ENCODE data around the gene RLF.

Gene RLF

GRCh38 chr1:40268211-40268610, 107.0 kb downstream of the RLF start:
- no peaks in the 10 kb centered on the region for H3K9me3 ChIP-seq (replicated peaks in 1 of 2; ENCODE audit: control insufficient read depth in 2 of 2, insufficient read depth in 1 of 2, low read depth in 1 of 2, low read length in 2 of 2)
- no peak overlapping the region for H2BK12ac ChIP-seq (ENCODE audit: low read length)
- no peak overlapping the region for H3K4ac ChIP-seq (ENCODE audit: low read length)
- H3K4me2 ChIP-seq (ENCODE audit: insufficient read depth, low read length, poor library complexity, severe bottlenecking), result no peak overlapping the region
- no peak overlapping the region for H3K23ac ChIP-seq (ENCODE audit: low read depth, low read length, poor library complexity)
- H3K9ac ChIP-seq (ENCODE audit: low read depth, low read length, poor library complexity), result no peak overlapping the region
- H2BK5ac ChIP-seq (ENCODE audit: low read length), result no peak overlapping the region
- H3K79me1 ChIP-seq (ENCODE audit: low read depth, low read length), result no peaks in the 10 kb centered on the region
- no peak overlapping the region for H2BK120ac ChIP-seq (ENCODE audit: low read depth, low read length)
- H2AK5ac ChIP-seq (ENCODE audit: low read depth, low read length), result no peak overlapping the region
- H3K27me3 ChIP-seq (ENCODE audit: control insufficient read depth in 3 of 3, insufficient read depth in 3 of 3, low read depth in 1 of 3, low read length in 3 of 3), result no peaks in the 10 kb centered on the region
- DNase-seq (ENCODE audit: low spot score), result no peak
- H4K91ac ChIP-seq (ENCODE audit: low read depth, low read length, poor library complexity), result no peak overlapping the region
- H4K8ac ChIP-seq (ENCODE audit: low read depth, low read length), result no peak overlapping the region
- H3K14ac ChIP-seq (ENCODE audit: low read length), result no peak overlapping the region
- H2AFZ ChIP-seq (ENCODE audit: low read length), result no peak overlapping the region
- no peak overlapping the region for H3K27ac ChIP-seq (replicated peaks; ENCODE audit: low read length)
- H3K36me3 ChIP-seq (replicated peaks in 1 of 2; ENCODE audit: control insufficient read depth in 2 of 2, insufficient read depth in 2 of 2, low read length in 2 of 2), result peaks cover 21 to 96% of the 10 kb centered on the region in 2 donors
- H2BK15ac ChIP-seq (ENCODE audit: low read length), result no peak overlapping the region
- no peak overlapping the region for H3K18ac ChIP-seq (ENCODE audit: low read length)
- no peak overlapping the region for H3K4me3 ChIP-seq (ENCODE audit: low read length in 2 of 2)
- no peaks in the 10 kb centered on the region for H3K4me1 ChIP-seq (ENCODE audit: control insufficient read depth in 2 of 2, insufficient read depth in 1 of 2, low read depth in 1 of 2, low read length in 2 of 2)

- no peak overlapping the region for H2BK15ac ChIP-seq (ENCODE audit: low read length)
- H3K36me3 ChIP-seq (replicated peaks in 1 of 2; ENCODE audit: control insufficient read depth in 2 of 2, insufficient read depth in 2 of 2, low read length in 2 of 2), result peaks cover 23 to 92% of the 10 kb centered on the region in 2 donors
Observed at GRCh38 chr1:40270152-40270834, 109.1 kb downstream of the RLF start.

GRCh38 chr1:40272653-40273213, 111.5 kb downstream of the RLF start:
- Histone ChIP-seq H2BK15ac (ENCODE audit: low read length) (no peak overlapping the region), H2BK5ac (ENCODE audit: low read length) (no peak overlapping the region), H3K4me3 (ENCODE audit: low read length in 2 of 2) (no peak overlapping the region), H3K27me3 (ENCODE audit: control insufficient read depth in 3 of 3, insufficient read depth in 3 of 3, low read depth in 1 of 3, low read length in 3 of 3) (no peaks in the 10 kb centered on the region), H3K14ac (ENCODE audit: low read length) (no peak overlapping the region), H3K9ac (ENCODE audit: low read depth, low read length, poor library complexity) (no peak overlapping the region), H2BK12ac (ENCODE audit: low read length) (no peak overlapping the region), H2AK5ac (ENCODE audit: low read depth, low read length) (no peak overlapping the region), H3K79me1 (ENCODE audit: low read depth, low read length) (no peaks in the 10 kb centered on the region), H3K23ac (ENCODE audit: low read depth, low read length, poor library complexity) (no peak overlapping the region), H3K18ac (ENCODE audit: low read length) (no peak overlapping the region), H4K8ac (ENCODE audit: low read depth, low read length) (no peak overlapping the region), H3K4me2 (ENCODE audit: insufficient read depth, low read length, poor library complexity, severe bottlenecking) (no peak overlapping the region), H3K4ac (ENCODE audit: low read length) (no peak overlapping the region), H3K27ac (replicated peaks; ENCODE audit: low read length) (no peak overlapping the region), H3K9me3 (replicated peaks in 1 of 2; ENCODE audit: control insufficient read depth in 2 of 2, insufficient read depth in 1 of 2, low read depth in 1 of 2, low read length in 2 of 2) (no peaks in the 10 kb centered on the region), H2AFZ (ENCODE audit: low read length) (no peak overlapping the region), H3K36me3 (replicated peaks in 1 of 2; ENCODE audit: control insufficient read depth in 2 of 2, insufficient read depth in 2 of 2, low read length in 2 of 2) (peaks cover 17 to 87% of the 10 kb centered on the region in 2 donors), H3K4me1 (ENCODE audit: control insufficient read depth in 2 of 2, insufficient read depth in 1 of 2, low read depth in 1 of 2, low read length in 2 of 2) (no peaks in the 10 kb centered on the region), H2BK120ac (ENCODE audit: low read depth, low read length) (no peak overlapping the region), H4K91ac (ENCODE audit: low read depth, low read length, poor library complexity) (no peak overlapping the region)
- no CpG with 5 or more reads among the region's 3 CpGs for whole genome bisulfite sequencing, 2 donors (ENCODE audit: extremely low coverage in 2 of 2, insufficient read length in 2 of 2, insufficient replicate concordance in 1 of 2)
- DNase-seq (ENCODE audit: low spot score), result no peak

More at GRCh38 chr1:40270152-40270834, 109.1 kb downstream of the RLF start:
- Histone ChIP-seq H2AFZ (ENCODE audit: low read length) (no peak overlapping the region), H2BK5ac (ENCODE audit: low read length) (no peak overlapping the region), H3K4ac (ENCODE audit: low read length) (no peak overlapping the region), H2AK5ac (ENCODE audit: low read depth, low read length) (no peak overlapping the region), H3K27ac (replicated peaks; ENCODE audit: low read length) (no peak overlapping the region), H2BK120ac (ENCODE audit: low read depth, low read length) (no peak overlapping the region), H3K4me2 (ENCODE audit: insufficient read depth, low read length, poor library complexity, severe bottlenecking) (no peak overlapping the region), H4K8ac (ENCODE audit: low read depth, low read length) (no peak overlapping the region), H3K79me1 (ENCODE audit: low read depth, low read length) (no peaks in the 10 kb centered on the region), H3K9ac (ENCODE audit: low read depth, low read length, poor library complexity) (no peak overlapping the region), H3K23ac (ENCODE audit: low read depth, low read length, poor library complexity) (no peak overlapping the region), H3K4me3 (ENCODE audit: low read length in 2 of 2) (no peak overlapping the region), H3K18ac (ENCODE audit: low read length) (no peak overlapping the region), H3K4me1 (ENCODE audit: control insufficient read depth in 2 of 2, insufficient read depth in 1 of 2, low read depth in 1 of 2, low read length in 2 of 2) (no peaks in the 10 kb centered on the region), H3K9me3 (replicated peaks in 1 of 2; ENCODE audit: control insufficient read depth in 2 of 2, insufficient read depth in 1 of 2, low read depth in 1 of 2, low read length in 2 of 2) (no peaks in the 10 kb centered on the region), H4K91ac (ENCODE audit: low read depth, low read length, poor library complexity) (no peak overlapping the region), H3K27me3 (ENCODE audit: control insufficient read depth in 3 of 3, insufficient read depth in 3 of 3, low read depth in 1 of 3, low read length in 3 of 3) (no peaks in the 10 kb centered on the region), H3K14ac (ENCODE audit: low read length) (no peak overlapping the region), H2BK12ac (ENCODE audit: low read length) (no peak overlapping the region)
- DNase-seq (ENCODE audit: low spot score), result no peak
- WGBS, 2 donors (ENCODE audit: extremely low coverage in 2 of 2, insufficient read length in 2 of 2, insufficient replicate concordance in 1 of 2), result no CpG with 5 or more reads among the region's 3 CpGs

- Histone ChIP-seq H3K14ac (ENCODE audit: low read length) (no peak overlapping the region), H3K79me1 (ENCODE audit: low read depth, low read length) (no peaks in the 10 kb centered on the region), H3K4ac (ENCODE audit: low read length) (no peak overlapping the region), H3K27ac (replicated peaks; ENCODE audit: low read length) (no peak overlapping the region), H3K9me3 (replicated peaks in 1 of 2; ENCODE audit: control insufficient read depth in 2 of 2, insufficient read depth in 1 of 2, low read depth in 1 of 2, low read length in 2 of 2) (no peaks in the 10 kb centered on the region), H2BK5ac (ENCODE audit: low read length) (no peak overlapping the region), H4K8ac (ENCODE audit: low read depth, low read length) (no peak overlapping the region), H3K23ac (ENCODE audit: low read depth, low read length, poor library complexity) (no peak overlapping the region), H2BK120ac (ENCODE audit: low read depth, low read length) (no peak overlapping the region), H2BK15ac (ENCODE audit: low read length) (no peak overlapping the region), H3K4me1 (ENCODE audit: control insufficient read depth in 2 of 2, insufficient read depth in 1 of 2, low read depth in 1 of 2, low read length in 2 of 2) (no peaks in the 10 kb centered on the region), H3K36me3 (replicated peaks in 1 of 2; ENCODE audit: control insufficient read depth in 2 of 2, insufficient read depth in 2 of 2, low read length in 2 of 2) (peaks cover 16 to 84% of the 10 kb centered on the region in 2 donors), H3K4me3 (ENCODE audit: low read length in 2 of 2) (no peak overlapping the region), H2BK12ac (ENCODE audit: low read length) (no peak overlapping the region), H2AK5ac (ENCODE audit: low read depth, low read length) (no peak overlapping the region), H3K9ac (ENCODE audit: low read depth, low read length, poor library complexity) (no peak overlapping the region), H3K18ac (ENCODE audit: low read length) (no peak overlapping the region), H3K4me2 (ENCODE audit: insufficient read depth, low read length, poor library complexity, severe bottlenecking) (no peak overlapping the region), H4K91ac (ENCODE audit: low read depth, low read length, poor library complexity) (no peak overlapping the region), H2AFZ (ENCODE audit: low read length) (no peak overlapping the region), H3K27me3 (ENCODE audit: control insufficient read depth in 3 of 3, insufficient read depth in 3 of 3, low read depth in 1 of 3, low read length in 3 of 3) (no peaks in the 10 kb centered on the region)
- no CpG with 5 or more reads among the region's 4 CpGs for WGBS, 2 donors (ENCODE audit: extremely low coverage in 2 of 2, insufficient read length in 2 of 2, insufficient replicate concordance in 1 of 2)
- DNase-seq (ENCODE audit: low spot score), result no peak
Observed at GRCh38 chr1:40273547-40274166, 112.5 kb downstream of the RLF start.

All from neuronal stem cell (in vitro differentiated cells).